Caki2 (cell line): Measurements from ENCODE around the gene CARTPT. TPM values are rescaled to one million over a fixed set of nuclear protein-coding genes. Genes with fewer than 3 reads are reported as not detected.
A peak's percentile ranks its signal among the peaks of the same experiment; 100 is the strongest.

ENCODE experiments used
- DNase-seq: peaks from one replicate; pipeline ENCODE4 v3.0.0-alpha.2; 2015; ENCODE audit warnings: low read depth
- in situ Hi-C: cut with HindIII; loops from 2 replicates; pipeline ENCODE4 v1.10.0; 2016; ENCODE audit warnings: low sequenced_read_pairs, low pct_unique_long_range_greater_than_20kb, mixed read lengths
- total RNA-seq: library from RNA; depleted of rRNA; stranded (reverse); fragments of >200 nt; shearing (Covaris generic); gene quantifications from 2 replicates; pipeline ENCODE4 v1.2.3, GENCODE V29; 2014; ENCODE audit warnings: low replicate concordance; rRNA removed

Gene CARTPT
- not detected in 2 replicates for total RNA-seq

- no peak for DNase-seq
- in situ Hi-C loops: no loop called here
These were observed at the start of gene CARTPT for GRCh38 chr5:71719063-71719964. Gene CARTPT, plus strand, starts transcription at chr5:71719275. Its CDS starts 19 bp downstream, at chr5:71719294.

- no peak for DNase-seq
- in situ Hi-C loops: no loop called here
These were observed 41.1 kb upstream of the CARTPT start for GRCh38 chr5:71677977-71678376.

- in situ Hi-C loops: no loop called here
- DNase-seq: no peak
These were observed 39.4 kb upstream of the CARTPT start for GRCh38 chr5:71679714-71680113.

- in situ Hi-C loops: no loop called here
- DNase-seq: no peak
These were observed 38.6 kb upstream of the CARTPT start for GRCh38 chr5:71680510-71680909.

GRCh38 chr5:71681296-71681695, 37.8 kb upstream of the CARTPT start:
- in situ Hi-C loops: no loop called here

GRCh38 chr5:71684309-71684708, 34.8 kb upstream of the CARTPT start:
- DNase-seq: no peak
- in situ Hi-C loops: no loop called here

More at GRCh38 chr5:71681296-71681695, 37.8 kb upstream of the CARTPT start:
- peak; percentile 25 for DNase-seq

GRCh38 chr5:71693828-71694427, 25.1 kb upstream of the CARTPT start:
- no peak for DNase-seq
- in situ Hi-C loops: no loop called here

GRCh38 chr5:71695071-71695470, 24.0 kb upstream of the CARTPT start:
- no peak for DNase-seq
- in situ Hi-C loops: no loop called here

GRCh38 chr5:71695595-71695994, 23.5 kb upstream of the CARTPT start:
- in situ Hi-C loops: no loop called here
- no peak for DNase-seq

- no peak for DNase-seq
- in situ Hi-C loops: no loop called here
These were observed 21.1 kb upstream of the CARTPT start for GRCh38 chr5:71697967-71698366.

- in situ Hi-C loops: no loop called here
- peak; percentile 49 for DNase-seq
These were observed 19.8 kb upstream of the CARTPT start for GRCh38 chr5:71699233-71699632.

- in situ Hi-C loops: no loop called here
These were observed 19.3 kb upstream of the CARTPT start for GRCh38 chr5:71699751-71700150.

GRCh38 chr5:71700803-71701202, 18.3 kb upstream of the CARTPT start:
- in situ Hi-C loops: no loop called here
- no peak for DNase-seq

More at GRCh38 chr5:71699751-71700150, 19.3 kb upstream of the CARTPT start:
- DNase-seq: no peak

- in situ Hi-C loops: no loop called here
- peak; percentile 26 for DNase-seq
These were observed 17.7 kb upstream of the CARTPT start for GRCh38 chr5:71701407-71701806.

GRCh38 chr5:71703941-71704340, 15.1 kb upstream of the CARTPT start:
- in situ Hi-C loops: no loop called here
- DNase-seq: no peak

- in situ Hi-C loops: no loop called here
- DNase-seq: no peak
These were observed 13.7 kb upstream of the CARTPT start for GRCh38 chr5:71705421-71705820.

GRCh38 chr5:71706906-71707305, 12.2 kb upstream of the CARTPT start:
- DNase-seq: no peak
- in situ Hi-C loops: no loop called here

GRCh38 chr5:71711610-71712009, 7.5 kb upstream of the CARTPT start:
- DNase-seq: no peak
- in situ Hi-C loops: no loop called here

- in situ Hi-C loops: no loop called here
- no peak for DNase-seq
These were observed 4.2 kb upstream of the CARTPT start for GRCh38 chr5:71714911-71715310.
